HepG2 (cell line): ENCODE measurements around the gene UNKL.
A peak's percentile ranks its signal among the peaks of the same experiment; 100 is the strongest.

Source experiments
- NCOA2 ChIP-seq: sonication (generic); formaldehyde crosslinking; IDR thresholded peaks from 2 replicates; pipeline ENCODE4 v1.8.0; 2022; ENCODE audit warnings: inconsistent platforms
- ZNF629 ChIP-seq: sonication (generic); formaldehyde crosslinking; conservative IDR thresholded peaks from 2 replicates; pipeline ENCODE4 v1.5.0; 2020; ENCODE audit warnings: missing genetic modification reagents
- TF ChIP-seq, protein P1 (sequence below): sonication (generic); formaldehyde crosslinking; IDR thresholded peaks from 2 replicates; pipeline ENCODE4 v1.5.0; 2020; ENCODE audit warnings: mild to moderate bottlenecking, missing genetic modification reagents, moderate library complexity

DNA sequence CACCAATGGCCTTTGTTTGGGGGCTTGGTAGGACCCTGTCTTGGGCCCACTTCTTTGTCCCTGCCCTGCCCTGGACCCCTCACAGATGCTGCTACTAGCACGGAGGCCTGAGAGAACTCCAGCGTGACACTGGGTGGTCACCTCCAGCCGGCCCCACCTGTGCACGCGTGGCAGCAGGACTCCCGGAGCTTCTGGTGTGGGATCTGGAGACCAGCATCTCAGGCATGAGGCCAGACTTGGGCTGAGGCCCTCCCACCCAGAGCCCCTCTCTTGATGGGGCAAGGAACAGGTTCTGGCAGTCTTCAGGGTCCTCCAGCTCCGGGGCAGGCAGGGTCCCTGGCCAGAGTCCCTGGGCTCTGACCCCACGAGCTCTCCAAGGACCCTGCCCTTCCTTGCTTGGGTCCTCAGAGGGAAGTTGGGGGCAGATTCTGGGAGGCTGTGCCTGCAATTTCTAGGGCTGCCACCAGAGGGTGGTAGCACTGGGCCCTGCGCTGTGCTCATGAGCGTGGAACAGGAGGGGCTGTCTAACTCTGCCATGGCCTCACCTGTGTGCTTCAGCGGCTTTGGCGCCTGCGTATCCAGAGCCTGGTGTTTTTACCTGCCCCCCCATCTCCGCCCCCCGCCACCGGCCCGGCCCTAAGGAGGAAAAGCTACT lies 84.1 kb downstream of the UNKL start:
- TF ChIP-seq, protein P1, sequence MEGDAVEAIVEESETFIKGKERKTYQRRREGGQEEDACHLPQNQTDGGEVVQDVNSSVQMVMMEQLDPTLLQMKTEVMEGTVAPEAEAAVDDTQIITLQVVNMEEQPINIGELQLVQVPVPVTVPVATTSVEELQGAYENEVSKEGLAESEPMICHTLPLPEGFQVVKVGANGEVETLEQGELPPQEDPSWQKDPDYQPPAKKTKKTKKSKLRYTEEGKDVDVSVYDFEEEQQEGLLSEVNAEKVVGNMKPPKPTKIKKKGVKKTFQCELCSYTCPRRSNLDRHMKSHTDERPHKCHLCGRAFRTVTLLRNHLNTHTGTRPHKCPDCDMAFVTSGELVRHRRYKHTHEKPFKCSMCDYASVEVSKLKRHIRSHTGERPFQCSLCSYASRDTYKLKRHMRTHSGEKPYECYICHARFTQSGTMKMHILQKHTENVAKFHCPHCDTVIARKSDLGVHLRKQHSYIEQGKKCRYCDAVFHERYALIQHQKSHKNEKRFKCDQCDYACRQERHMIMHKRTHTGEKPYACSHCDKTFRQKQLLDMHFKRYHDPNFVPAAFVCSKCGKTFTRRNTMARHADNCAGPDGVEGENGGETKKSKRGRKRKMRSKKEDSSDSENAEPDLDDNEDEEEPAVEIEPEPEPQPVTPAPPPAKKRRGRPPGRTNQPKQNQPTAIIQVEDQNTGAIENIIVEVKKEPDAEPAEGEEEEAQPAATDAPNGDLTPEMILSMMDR: peak; percentile 87
- TF ChIP-seq NCOA2 (no peak), ZNF629 (CRISPR knock-in tag) (no peak)
